Psoas muscle (tissue), 8 donors: ENCODE data around the gene BHLHE40. TPM values are rescaled to one million over a fixed set of nuclear protein-coding genes. Genes with fewer than 3 reads are reported as not detected.

ENCODE experiments used
- ATAC-seq, 4 donors: fragments of 200-7000 bp; cut with Tn5 transposase; one replicate each; pipeline ENCODE4 v1.9.1; 2020; ENCODE audit warnings: moderate library complexity in 3 of 4, mild to moderate bottlenecking in 2 of 4
- DNase-seq, 2 donors: peaks; one replicate each; pipeline ENCODE4 v3.0.0-alpha.2; 2020
- H3K27ac ChIP-seq: fragments of 200-600 bp; one replicate; pipeline ENCODE4 v1.8.0; 2022
- H3K27me3 ChIP-seq, 3 donors: fragments of 200-600 bp in 1 of 3; one replicate each; pipeline versions ENCODE4 v1.6.1 to v1.8.0; 2013 to 2022; ENCODE audit warnings: low read length in 2 of 3, mild to moderate bottlenecking in 2 of 3, moderate library complexity in 1 of 3; ENCODE audit not compliant: insufficient read depth in 3 of 3
- H3K36me3 ChIP-seq, 2 donors: fragments of 200-600 bp in 1 of 2; one replicate each; pipeline versions ENCODE4 v1.6.1 to v1.8.0; 2013 to 2022; ENCODE audit warnings: low read depth in 1 of 2, mild to moderate bottlenecking in 1 of 2, moderate library complexity in 1 of 2; ENCODE audit not compliant: insufficient read depth in 1 of 2
- H3K4me1 ChIP-seq: fragments of 200-600 bp; one replicate; pipeline ENCODE4 v1.8.0; 2022
- H3K4me3 ChIP-seq: fragments of 200-600 bp; one replicate; pipeline ENCODE4 v1.8.0; 2022; ENCODE audit warnings: mild to moderate bottlenecking
- H3K9me3 ChIP-seq: fragments of 200-600 bp; one replicate; pipeline ENCODE4 v1.8.0; 2022
- CTCF ChIP-seq: fragments of 200-600 bp; IDR thresholded peaks from one replicate; pipeline ENCODE4 v1.8.0; 2022; ENCODE audit warnings: antibody characterized with exemption
- WGBS, 3 donors: extraction: QIAGEN DNeasy Blood & Tissue Kit; methylation state at CpG; one replicate each; pipeline versions ENCODE4 v1.1.6 to v1.1.7; 2013; 5-methylcytosine and 5-hydroxymethylcytosine counted together
- intact Hi-C, 2 donors: fragments of 100-400 bp; cut with DNase I; formaldehyde crosslinking; loops; one replicate each; pipeline versions ENCODE4 v1.11.0 to v1.14.2; 2022
- long read RNA-seq, 2 donors: library from polyadenylated mRNA; unstranded; transcript quantifications; one replicate each; pipeline ENCODE4 v2.0.0, GENCODE V29; 2021
- polyA plus RNA-seq, 3 donors: library from polyadenylated mRNA; stranded (reverse); fragments of 200-250 nt; gene quantifications; one replicate each; pipeline ENCODE4 v1.2.3, GENCODE V29; 2013
- total RNA-seq, 4 donors: library from RNA; stranded (reverse); fragmentation: NEBNext Ultra II Directional in 2 of 4; extraction: Animal tissue kit (Norgen Biotek cat#: 25700) in 2 of 4; gene quantifications; one replicate each; pipeline versions ENCODE4 v1.2.1 to v1.2.4, GENCODE V29; 2021 to 2023
- donor health status: healthy with polysubstance abuse.
- donor health status: DM: no; HTN: no; CAD: no; lungs with moderate emphysema.
- donor health status: Bipolar disorder and iron deficiency.
- donor health status: healthy.
- donor health status: DM: yes; HTN: yes; CAD: no.
- donor health status: DM: no; HTN: no; CAD: no.
- donor health status: DM: no; HTN: no; CAD: no.
- donor health status: DM: yes; HTN: yes; CAD: no.

The BHLHE40 gene
- 100 to 1,000 TPM in 1 of 4 donors, 10 to 100 TPM in 3; 22.7 to 143 (median 77.0) TPM for total RNA-seq
- 10 to 100 TPM; 16.7 to 65.1 (median 33.5) TPM for polyA plus RNA-seq
- long read RNA-seq, donor 1, transcript BHLHE40-201 (5 exons, 3,473 nt) = major isoform, 39 of 84 reads
- long read RNA-seq, donor 1, partial matches to known transcripts = 44 of 84 reads
- long read RNA-seq, donor 1, other reads (novel, unspliced or antisense) = 1 of 84 reads
- long read RNA-seq, donor 2, transcript BHLHE40-201 (5 exons, 3,473 nt) = major isoform, 36 of 79 reads
- long read RNA-seq, donor 2, partial matches to known transcripts = 6 of 79 reads
- long read RNA-seq, donor 2, other reads (novel, unspliced or antisense) = 35 of 79 reads

- ATAC-seq = peak; percentile 37 to 55 (median 40)
- WGBS, 3 donors = 0 to 1% (median 1%) methylated on average over 48 to 51 of the region's 51 CpGs
Observed at GRCh38 chr3:4979428-4980228, at the start of gene BHLHE40. Gene BHLHE40, plus strand, starts transcription at chr3:4979437. Its CDS starts 282 bp downstream, at chr3:4979719.

GRCh38 chr3:4930501-4930900 lies 48.7 kb upstream of the BHLHE40 start:
- Histone ChIP-seq H3K4me3 (no peak overlapping the region), H3K4me1 (no peaks in the 10 kb centered on the region), H3K9me3 (no peaks in the 10 kb centered on the region), H3K36me3 (no peaks in the 10 kb centered on the region), H3K27me3 (no peaks in the 10 kb centered on the region), H3K27ac (no peak overlapping the region)
- no peak for DNase-seq
- 67 to 73% (median 72%) methylated on average over 1 of the region's 1 CpG for WGBS, 3 donors
- intact Hi-C loops = no loop called here
- ATAC-seq = no peak
- TF ChIP-seq CTCF = no peak

More at GRCh38 chr3:4979428-4980228, at the start of gene BHLHE40:
- Histone ChIP-seq H3K4me3 (peak within 1 kb of the TSS; percentile 99), H3K36me3 (peaks cover 0 to 40% of the 10 kb centered on the region in 2 donors), H3K27ac (peak within 1 kb of the TSS; percentile 100), H3K9me3 (no peaks in the 10 kb centered on the region), H3K27me3 (no peaks in the 10 kb centered on the region), H3K4me1 (peaks cover 18% of the 10 kb centered on the region)
- TF ChIP-seq CTCF = no peak
- no peak for DNase-seq
- intact Hi-C loops = loop anchor here in 1 of 2 donors (5.0 kb wide), 3 partner anchors 43 to 257 kb away; no protein-coding TSS in a partner anchor

- Histone ChIP-seq H3K4me1 (no peaks in the 10 kb centered on the region), H3K36me3 (no peaks in the 10 kb centered on the region), H3K9me3 (no peaks in the 10 kb centered on the region), H3K27ac (no peak overlapping the region), H3K27me3 (no peaks in the 10 kb centered on the region), H3K4me3 (no peak overlapping the region)
- DNase-seq (no peak), ATAC-seq (no peak)
- 78 to 88% (median 88%) methylated on average over 3 of the region's 3 CpGs for WGBS, 3 donors
- intact Hi-C loops = no loop called here
- no peak for TF ChIP-seq CTCF
Observed at GRCh38 chr3:4934050-4934449, 45.2 kb upstream of the BHLHE40 start.

GRCh38 chr3:4935347-4935746 lies 43.9 kb upstream of the BHLHE40 start:
- H3K27me3 ChIP-seq = no peaks in the 10 kb centered on the region
- 88 to 100% (median 95%) methylated on average over 1 of the region's 1 CpG for WGBS, 3 donors
- TF ChIP-seq CTCF = no peak
- DNase-seq (no peak), ATAC-seq (no peak)
- intact Hi-C loops = no loop called here
- H3K27ac ChIP-seq = no peak overlapping the region
- no peaks in the 10 kb centered on the region for H3K4me1 ChIP-seq
- no peak overlapping the region for H3K4me3 ChIP-seq
- no peaks in the 10 kb centered on the region for H3K36me3 ChIP-seq
- H3K9me3 ChIP-seq = no peaks in the 10 kb centered on the region
